Measurements from ENCODE around the gene TIAM1.
A peak's percentile ranks its signal among the peaks of the same experiment; 100 is the strongest.

The TIAM1 gene

GRCh38 chr21:31293986-31294385 is 50.1 kb downstream of the TIAM1 start:
- Mint-ChIP-seq H3K36me3 (ENCODE audit: low read depth) (peaks cover 11% of the 10 kb centered on the region), H3K4me3 (peak overlapping the region; percentile 52), H3K27me3 (no peaks in the 10 kb centered on the region), H3K4me1 (peaks cover 45% of the 10 kb centered on the region), H3K27ac (peak overlapping the region; percentile 76), H3K9me3 (peaks cover 6% of the 10 kb centered on the region)
- peak; percentile 71 for DNase-seq
- peak; percentile 99 for ATAC-seq

GRCh38 chr21:31290765-31291164 is 53.3 kb downstream of the TIAM1 start:
- Mint-ChIP-seq H3K4me1 (peaks cover 33% of the 10 kb centered on the region), H3K9me3 (peaks cover 17% of the 10 kb centered on the region), H3K4me3 (no peak overlapping the region), H3K27ac (no peak overlapping the region), H3K27me3 (no peaks in the 10 kb centered on the region), H3K36me3 (ENCODE audit: low read depth) (peaks cover 20% of the 10 kb centered on the region)
- ATAC-seq (no peak), DNase-seq (no peak)

GRCh38 chr21:31289702-31290101 is 54.4 kb downstream of the TIAM1 start:
- Mint-ChIP-seq H3K9me3 (peaks cover 17% of the 10 kb centered on the region), H3K36me3 (ENCODE audit: low read depth) (peaks cover 20% of the 10 kb centered on the region), H3K27me3 (no peaks in the 10 kb centered on the region), H3K4me3 (no peak overlapping the region), H3K4me1 (peaks cover 30% of the 10 kb centered on the region), H3K27ac (no peak overlapping the region)
- DNase-seq (no peak), ATAC-seq (no peak)

GRCh38 chr21:31288191-31288590 is 55.9 kb downstream of the TIAM1 start:
- DNase-seq (no peak), ATAC-seq (no peak)
- H3K27me3 Mint-ChIP-seq: no peaks in the 10 kb centered on the region
- peaks cover 16% of the 10 kb centered on the region for H3K36me3 Mint-ChIP-seq (ENCODE audit: low read depth)
- H3K27ac Mint-ChIP-seq: no peak overlapping the region
- H3K4me3 Mint-ChIP-seq: no peak overlapping the region
- H3K4me1 Mint-ChIP-seq: peaks cover 28% of the 10 kb centered on the region
- peaks cover 17% of the 10 kb centered on the region for H3K9me3 Mint-ChIP-seq

GRCh38 chr21:31287201-31287600 is 56.9 kb downstream of the TIAM1 start:
- no peak for DNase-seq
- Mint-ChIP-seq H3K36me3 (ENCODE audit: low read depth) (peaks cover 12% of the 10 kb centered on the region), H3K4me1 (peaks cover 32% of the 10 kb centered on the region), H3K27ac (no peak overlapping the region), H3K4me3 (no peak overlapping the region), H3K9me3 (peaks cover 16% of the 10 kb centered on the region), H3K27me3 (no peaks in the 10 kb centered on the region)
- ATAC-seq: no peak

GRCh38 chr21:31286621-31287020 is 57.4 kb downstream of the TIAM1 start:
- no peak for DNase-seq
- no peak overlapping the region for H3K27ac Mint-ChIP-seq
- no peaks in the 10 kb centered on the region for H3K27me3 Mint-ChIP-seq
- ATAC-seq: no peak
- H3K36me3 Mint-ChIP-seq (ENCODE audit: low read depth): peaks cover 11% of the 10 kb centered on the region
- no peak overlapping the region for H3K4me3 Mint-ChIP-seq
- H3K4me1 Mint-ChIP-seq: peaks cover 31% of the 10 kb centered on the region
- H3K9me3 Mint-ChIP-seq: peaks cover 13% of the 10 kb centered on the region

GRCh38 chr21:31284797-31285397 is 59.2 kb downstream of the TIAM1 start:
- DNase-seq: no peak
- H3K36me3 Mint-ChIP-seq (ENCODE audit: low read depth): peaks cover 12% of the 10 kb centered on the region
- no peak overlapping the region for H3K4me3 Mint-ChIP-seq
- H3K4me1 Mint-ChIP-seq: peaks cover 36% of the 10 kb centered on the region
- no peak for ATAC-seq
- no peaks in the 10 kb centered on the region for H3K27me3 Mint-ChIP-seq
- H3K9me3 Mint-ChIP-seq: peaks cover 16% of the 10 kb centered on the region
- H3K27ac Mint-ChIP-seq: no peak overlapping the region

- ATAC-seq (peak; percentile 54), DNase-seq (no peak)
- Mint-ChIP-seq H3K27ac (peak overlapping the region; percentile 27), H3K4me1 (peaks cover 40% of the 10 kb centered on the region), H3K27me3 (no peaks in the 10 kb centered on the region), H3K36me3 (ENCODE audit: low read depth) (peaks cover 8% of the 10 kb centered on the region), H3K4me3 (no peak overlapping the region), H3K9me3 (peaks cover 12% of the 10 kb centered on the region)
These were observed 61.0 kb downstream of the TIAM1 start for GRCh38 chr21:31283025-31283424.

GRCh38 chr21:31282095-31282709 is 61.9 kb downstream of the TIAM1 start:
- H3K27ac Mint-ChIP-seq: peak overlapping the region; percentile 7
- H3K27me3 Mint-ChIP-seq: no peaks in the 10 kb centered on the region
- ATAC-seq (no peak), DNase-seq (no peak)
- peaks cover 40% of the 10 kb centered on the region for H3K4me1 Mint-ChIP-seq
- peaks cover 3% of the 10 kb centered on the region for H3K36me3 Mint-ChIP-seq (ENCODE audit: low read depth)
- no peak overlapping the region for H3K4me3 Mint-ChIP-seq
- H3K9me3 Mint-ChIP-seq: peaks cover 6% of the 10 kb centered on the region

- Mint-ChIP-seq H3K27me3 (no peaks in the 10 kb centered on the region), H3K4me3 (no peak overlapping the region), H3K9me3 (peaks cover 5% of the 10 kb centered on the region), H3K4me1 (peaks cover 40% of the 10 kb centered on the region), H3K36me3 (ENCODE audit: low read depth) (peaks cover 3% of the 10 kb centered on the region), H3K27ac (peak overlapping the region; percentile 27)
- no peak for ATAC-seq
- no peak for DNase-seq
These were observed 62.5 kb downstream of the TIAM1 start for GRCh38 chr21:31281561-31281960.

GRCh38 chr21:31279986-31280385 is 64.1 kb downstream of the TIAM1 start:
- H3K27ac Mint-ChIP-seq: no peak overlapping the region
- H3K36me3 Mint-ChIP-seq (ENCODE audit: low read depth): peaks cover 5% of the 10 kb centered on the region
- ATAC-seq (peak; percentile 52), DNase-seq (no peak)
- no peak overlapping the region for H3K4me3 Mint-ChIP-seq
- peaks cover 40% of the 10 kb centered on the region for H3K4me1 Mint-ChIP-seq
- no peaks in the 10 kb centered on the region for H3K27me3 Mint-ChIP-seq
- H3K9me3 Mint-ChIP-seq: peaks cover 5% of the 10 kb centered on the region

- Mint-ChIP-seq H3K36me3 (ENCODE audit: low read depth) (peaks cover 5% of the 10 kb centered on the region), H3K27ac (no peak overlapping the region), H3K9me3 (peaks cover 5% of the 10 kb centered on the region), H3K4me3 (no peak overlapping the region), H3K27me3 (no peaks in the 10 kb centered on the region), H3K4me1 (peaks cover 35% of the 10 kb centered on the region)
- DNase-seq (no peak), ATAC-seq (no peak)
These were observed 64.8 kb downstream of the TIAM1 start for GRCh38 chr21:31279214-31279613.

- H3K27me3 Mint-ChIP-seq: no peaks in the 10 kb centered on the region
- no peak for DNase-seq
- H3K4me1 Mint-ChIP-seq: peaks cover 32% of the 10 kb centered on the region
- ATAC-seq: no peak
- H3K9me3 Mint-ChIP-seq: peaks cover 7% of the 10 kb centered on the region
- peaks cover 7% of the 10 kb centered on the region for H3K36me3 Mint-ChIP-seq (ENCODE audit: low read depth)
- H3K4me3 Mint-ChIP-seq: no peak overlapping the region
- no peak overlapping the region for H3K27ac Mint-ChIP-seq
These were observed 65.4 kb downstream of the TIAM1 start for GRCh38 chr21:31278511-31279130.

- Mint-ChIP-seq H3K27ac (no peak overlapping the region), H3K9me3 (peaks cover 9% of the 10 kb centered on the region), H3K27me3 (no peaks in the 10 kb centered on the region), H3K4me3 (no peak overlapping the region), H3K36me3 (ENCODE audit: low read depth) (peaks cover 12% of the 10 kb centered on the region), H3K4me1 (peaks cover 28% of the 10 kb centered on the region)
- DNase-seq (no peak), ATAC-seq (no peak)
These were observed 67.4 kb downstream of the TIAM1 start for GRCh38 chr21:31276663-31277062.

- Mint-ChIP-seq H3K4me1 (peaks cover 25% of the 10 kb centered on the region), H3K9me3 (peaks cover 6% of the 10 kb centered on the region), H3K27me3 (no peaks in the 10 kb centered on the region), H3K27ac (no peak overlapping the region), H3K4me3 (no peak overlapping the region), H3K36me3 (ENCODE audit: low read depth) (peaks cover 11% of the 10 kb centered on the region)
- no peak for ATAC-seq
- no peak for DNase-seq
These were observed 68.2 kb downstream of the TIAM1 start for GRCh38 chr21:31275901-31276300.

All from activated naive CD8-positive, alpha-beta T cell treated with anti-CD3 and anti-CD28 coated beads, Interleukin-2, amount 50 U/mL, for 24 hours (primary cell).